K562 (cell line): ENCODE data around the gene KNDC1. TPM values are rescaled to one million over a fixed set of nuclear protein-coding genes. Genes with fewer than 3 reads are reported as not detected.
A peak's percentile ranks its signal among the peaks of the same experiment; 100 is the strongest.

Source experiments
- ATAC-seq: fragments of 200-7000 bp; cut with Tn5 transposase; 3 replicates; pipeline ENCODE4 v1.9.1; 2020; ENCODE audit warnings: moderate library complexity
- BruUV-seq: library from RNA; stranded (reverse); fragments of 400-500 nt; replicated peaks from 2 replicates; lab custom pipeline; 2021; lab: Mats Ljungman, UMichigan
- CTCF ChIA-PET: fragments of 300-600 bp; formaldehyde crosslinking; extraction: SDS; loops from one replicate; lab custom pipeline; 2021; ENCODE audit warnings: low intra/inter-chr PET ratio; lab: Yijun Ruan, JAX
- POLR2A ChIA-PET: fragments of 300-600, 350-650 bp; sonication (Branson Sonifier 250); formaldehyde crosslinking; extraction: SDS; loops from one replicate; lab custom pipeline; 2021; ENCODE audit warnings: antibody characterized with exemption, inconsistent platforms; lab: Yijun Ruan, JAX
- DNase-seq, 4 experiments: peaks; one replicate each; pipeline versions ENCODE4 v3.0.0 to v3.0.0-alpha.2; 2011 to 2018; ENCODE audit warnings: low spot score in 3 of 4, mixed read lengths in 3 of 4; ENCODE audit errors: extremely low read depth in 1 of 4
- FAIRE-seq: peaks from 2 replicates; lab custom pipeline; 2011; peaks lifted over from hg19 to GRCh38; lab: Jason Lieb, UNC
- H2AFZ ChIP-seq: 2 replicates; pipeline ENCODE4 v1.6.0; 2011; ENCODE audit warnings: low read depth, low read length, control low read depth, inconsistent platforms
- H3K27ac ChIP-seq: fragments of 200-600 bp; 3 replicates; pipeline ENCODE4 v1.8.0; 2011; ENCODE audit warnings: low read depth, mild to moderate bottlenecking, control low read depth, inconsistent platforms, low read length, moderate library complexity, mixed read lengths; ENCODE audit errors: extremely low read depth
- H3K27me3 ChIP-seq, 2 experiments: fragments of 300-600 bp in 1 of 2; 2 replicates in 1 of 2; 3 replicates in 1 of 2; pipeline versions ENCODE4 v1.6.0 to v1.8.0; 2011; ENCODE audit warnings: inconsistent platforms in 2 of 2, low read length in 2 of 2, mild to moderate bottlenecking in 1 of 2, mixed read lengths in 1 of 2, moderate library complexity in 1 of 2; ENCODE audit not compliant: control insufficient read depth in 2 of 2, insufficient read depth in 2 of 2
- H3K36me3 ChIP-seq: fragments of 300-600 bp; 3 replicates; pipeline ENCODE4 v1.8.0; 2011; ENCODE audit warnings: mild to moderate bottlenecking, low read length, inconsistent platforms; ENCODE audit not compliant: control insufficient read depth, insufficient read depth
- H3K4me1 ChIP-seq, 2 experiments: fragments of 200-600 bp in 1 of 2; replicated peaks in 1 of 2; 2 replicates in 1 of 2; 3 replicates in 1 of 2; pipeline versions ENCODE4 v1.5.1 to v1.8.0; 2011; ENCODE audit warnings: inconsistent platforms in 2 of 2, low read length in 2 of 2, mild to moderate bottlenecking in 1 of 2, mixed read lengths in 1 of 2, moderate library complexity in 1 of 2; ENCODE audit not compliant: control insufficient read depth in 2 of 2, insufficient read depth in 2 of 2
- H3K4me2 ChIP-seq: 2 replicates; pipeline ENCODE4 v1.6.1; 2011; ENCODE audit warnings: low read length, control low read depth, inconsistent platforms, mixed read lengths; ENCODE audit not compliant: insufficient read depth
- H3K4me3 ChIP-seq: fragments of 200-600 bp; sonication (generic), shearing (Covaris generic); 2 replicates; pipeline ENCODE4 v1.5.1; 2016; ENCODE audit warnings: control low read depth, inconsistent platforms
- H3K79me2 ChIP-seq: fragments of 200-600 bp; 3 replicates; pipeline ENCODE4 v1.8.0; 2011; ENCODE audit warnings: low read length, inconsistent platforms; ENCODE audit not compliant: control insufficient read depth, insufficient read depth
- H3K9ac ChIP-seq, 2 experiments: 2 replicates each; pipeline versions ENCODE4 v1.6.0 to v1.6.1; 2011; ENCODE audit warnings: low read depth in 2 of 2, low read length in 2 of 2, control low read depth in 1 of 2, inconsistent platforms in 1 of 2, mild to moderate bottlenecking in 1 of 2, mixed read lengths in 1 of 2; ENCODE audit not compliant: insufficient read depth in 1 of 2
- H3K9me1 ChIP-seq: one replicate; pipeline ENCODE4 v1.6.0; 2011; ENCODE audit warnings: inconsistent platforms, mild to moderate bottlenecking, low read length, moderate library complexity; ENCODE audit not compliant: control insufficient read depth, insufficient read depth
- H3K9me3 ChIP-seq: replicated peaks from 2 replicates; pipeline ENCODE4 v1.5.1; 2011; ENCODE audit warnings: low read depth, low read length, inconsistent platforms; ENCODE audit not compliant: control insufficient read depth, insufficient read depth
- H4K20me1 ChIP-seq: replicated peaks from 2 replicates; pipeline ENCODE4 v1.6.1; 2011; ENCODE audit warnings: low read length, inconsistent platforms, mixed read lengths; ENCODE audit not compliant: control insufficient read depth, insufficient read depth
- MCM5 ChIP-seq: fragments of 450-650 bp; IDR thresholded peaks from 2 replicates; pipeline ENCODE4 v1.6.1; 2016; ENCODE audit warnings: low read depth
- XRCC3 ChIP-seq: fragments of 450-650 bp; IDR thresholded peaks from 2 replicates; pipeline ENCODE4 v1.6.1; 2017; ENCODE audit warnings: mild to moderate bottlenecking, moderate library complexity
- ZBTB9 ChIP-seq: fragments of 450-650 bp; formaldehyde crosslinking; IDR thresholded peaks from 2 replicates; pipeline ENCODE4 v1.4.0; 2020; ENCODE audit warnings: mild to moderate bottlenecking, moderate library complexity
- ZEB2 ChIP-seq: fragments of 450-650 bp; IDR thresholded peaks from 2 replicates; pipeline ENCODE4 v1.6.1; 2016
- WGBS: fragments of 100-300 bp; shearing (Covaris generic); methylation state at CpG from one replicate; pipeline ENCODE4 v1.1.6; 2016; ENCODE audit warnings: low coverage, mixed read lengths; ENCODE audit not compliant: insufficient coverage; ENCODE audit errors: missing lambda C conversion rate; 5-methylcytosine and 5-hydroxymethylcytosine counted together
- in situ Hi-C: fragments of 300-500 bp; cut with MboI; formaldehyde crosslinking; loops from 4 replicates; pipeline ENCODE4 v1.15.0; 2018; ENCODE audit warnings: inconsistent platforms, mixed read lengths
- intact Hi-C: fragments of 100-400 bp; cut with micrococcal nuclease; formaldehyde crosslinking; loops from 2 replicates; pipeline ENCODE4 v1.14.2; 2022
- polyA plus RNA-seq, 8 experiments: library from polyadenylated mRNA; depleted of rRNA in 4 of 8; stranded (reverse) in 5 of 8; unstranded in 3 of 8; fragments of >200 nt; fragmentation: Nextera tagmentation in 2 of 8; fragmentation: Illumina TruSeq in 1 of 8; extraction: Ambion mirVana in 2 of 8; extraction: Trizol in 1 of 8; gene quantifications; 2 replicates each; pipeline versions ENCODE4 v1.2.1 to v1.2.3, GENCODE V29; 2011 to 2014; ENCODE audit warnings: inconsistent platforms in 1 of 8, missing spikeins in 1 of 8
- total RNA-seq, 7 experiments: library from RNA; depleted of rRNA in 6 of 7; stranded (reverse); fragments of >200 nt in 6 of 7; fragmentation: Illumina TruSeq in 2 of 7; extraction: Trizol in 2 of 7; gene quantifications; 2 replicates each; pipeline versions ENCODE4 v1.2.1 to v1.2.3, GENCODE V29; 2011 to 2021; ENCODE audit warnings: low replicate concordance in 1 of 7

The KNDC1 gene
- total and polyA plus RNA-seq, 9 of the 15 experiments (the other 6 are each of a cell fraction or from before 2014, with no cell fraction given) = 0.07 to 0.26 (median 0.11) TPM; not detected in 6

DNA sequence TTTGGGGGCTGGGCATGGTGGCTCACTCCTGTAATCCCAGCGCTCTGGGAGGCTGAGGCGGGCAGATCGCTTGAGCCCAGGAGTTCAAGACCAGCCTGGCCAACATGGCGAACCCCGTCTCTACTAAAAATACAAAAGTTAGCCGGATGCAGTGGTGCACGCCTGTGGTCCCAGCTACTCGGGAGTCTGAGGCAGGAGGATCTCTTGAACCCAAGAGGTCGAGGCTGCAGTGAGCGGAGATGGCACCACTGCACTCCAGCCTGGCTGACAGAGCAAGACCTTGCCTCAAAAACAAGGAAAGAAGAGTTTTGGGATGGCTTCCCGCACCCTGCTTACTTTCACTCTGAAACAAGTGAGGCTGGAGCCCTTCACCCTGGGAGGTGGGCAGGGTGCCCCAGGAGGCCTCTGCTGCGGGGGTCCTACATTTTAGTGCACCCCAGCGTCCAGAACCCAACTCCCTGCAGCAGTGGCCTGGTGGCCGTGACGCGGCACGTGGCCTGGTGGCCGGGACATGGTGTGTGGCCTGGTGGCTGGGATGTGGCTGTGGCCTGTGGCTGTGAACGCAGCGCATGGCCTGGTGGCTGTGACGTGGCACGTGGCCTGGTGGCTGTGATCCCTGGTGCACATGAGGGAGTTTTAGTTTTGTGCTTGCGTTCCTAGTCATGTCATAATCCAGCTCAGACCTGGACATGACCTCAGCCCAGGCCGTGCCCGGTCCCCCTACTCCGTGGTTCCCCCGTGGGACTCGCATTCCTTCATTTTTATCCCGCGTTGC, 9.3 kb downstream of the KNDC1 start:
- intact Hi-C loops = no loop called here
- WGBS = 12% methylated on average over 15 of the region's 30 CpGs

More for the DNA sequence above, 9.3 kb downstream of the KNDC1 start:
- FAIRE-seq (no peak), ATAC-seq (no peak), DNase-seq (no peak)
- Histone ChIP-seq H3K36me3 (no peaks in the 10 kb centered on the region), H2AFZ (no peak overlapping the region), H3K9me1 (no peaks in the 10 kb centered on the region), H3K79me2 (no peaks in the 10 kb centered on the region), H3K9me3 (no peaks in the 10 kb centered on the region), H3K27ac (no peak overlapping the region), H4K20me1 (no peaks in the 10 kb centered on the region), H3K27me3 (peaks cover 3 to 55% of the 10 kb centered on the region in 2 experiments; a peak in 2 of 5 replicates), H3K4me3 (no peak overlapping the region), H3K9ac (no peak overlapping the region), H3K4me2 (no peak overlapping the region), H3K4me1 (peaks cover 0 to 23% of the 10 kb centered on the region in 2 experiments; a peak in 2 of 5 replicates)
- CTCF ChIA-PET = no interaction called here
- in situ Hi-C loops = no loop called here
- POLR2A ChIA-PET = interaction anchor here (0.9 kb wide), 1 partner anchor 63 kb away, joined by 3 read pairs; no protein-coding TSS in a partner anchor
- no TSS peak for BruUV-seq
- TF ChIP-seq MCM5 (no peak), ZEB2 (no peak), ZBTB9 (CRISPR knock-in tag) (peak; percentile 95), XRCC3 (no peak)
